GM18511 (cell line): ENCODE data around the gene FBH1.
"Not testable (repeated sequence)": the region's sequence is repeated elsewhere in the genome, so short reads cannot be mapped to it uniquely, and the experiment has no call there.

Experiments used
- ATAC-seq: cut with Tn5 transposase; IDR thresholded peaks from one replicate; pipeline ENCODE4 v1.9.1; 2021; ENCODE audit warnings: mild to moderate bottlenecking, moderate library complexity; ENCODE audit not compliant: unreplicated experiment

FBH1 gene

DNA sequence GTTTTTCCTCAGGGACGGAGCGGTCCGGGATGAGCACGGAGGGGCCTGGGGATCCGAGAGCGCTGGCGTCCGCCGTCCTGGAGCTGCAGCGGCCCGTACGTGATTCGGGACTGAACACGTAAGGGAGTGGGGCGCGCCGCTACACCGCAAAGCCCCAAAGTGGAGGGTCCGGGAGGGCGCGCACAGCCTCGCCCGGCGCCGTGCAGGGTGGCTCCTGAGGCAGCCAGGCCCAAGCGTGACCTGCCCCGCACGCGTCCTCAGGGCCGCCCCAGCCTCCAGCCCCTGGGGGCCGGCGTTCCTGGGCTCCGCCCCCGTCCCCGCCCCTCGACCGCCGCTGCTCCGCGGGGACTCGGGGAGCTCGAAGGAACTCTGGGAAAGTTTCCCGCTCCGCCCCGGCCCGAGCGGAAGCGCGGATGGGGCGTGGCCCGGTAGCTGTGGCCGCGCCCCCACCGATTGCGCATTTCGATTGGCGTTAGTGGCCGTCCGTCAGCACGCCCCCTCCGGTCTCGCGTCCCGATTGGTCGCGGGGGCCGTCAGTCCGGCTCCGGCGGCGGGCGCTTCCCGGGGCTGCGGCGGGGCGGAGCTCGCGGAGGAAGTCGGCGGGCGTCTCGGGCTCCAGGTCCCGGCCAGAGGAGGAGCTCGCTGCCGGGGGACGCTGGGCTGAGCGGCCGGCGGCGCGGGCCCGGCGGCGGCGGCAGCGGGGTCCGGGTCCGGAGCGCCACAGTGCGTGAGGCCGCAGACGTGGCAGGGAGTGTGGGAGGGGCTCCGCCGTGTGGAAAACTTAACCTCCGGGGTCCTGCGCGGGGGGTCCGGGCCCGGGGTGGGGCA lies at the start of gene FBH1, which contains the start of gene ANKRD16:
FBH1 (plus strand) TSS at position 620 of the 828 bp plus-strand sequence; CDS start at position 723, 103 bp downstream.
ANKRD16 (minus strand) TSS at position 270 of the 828 bp plus-strand sequence. CDS start 539 bp downstream, outside the sequence.
- ATAC-seq, result peak; percentile 84

DNA sequence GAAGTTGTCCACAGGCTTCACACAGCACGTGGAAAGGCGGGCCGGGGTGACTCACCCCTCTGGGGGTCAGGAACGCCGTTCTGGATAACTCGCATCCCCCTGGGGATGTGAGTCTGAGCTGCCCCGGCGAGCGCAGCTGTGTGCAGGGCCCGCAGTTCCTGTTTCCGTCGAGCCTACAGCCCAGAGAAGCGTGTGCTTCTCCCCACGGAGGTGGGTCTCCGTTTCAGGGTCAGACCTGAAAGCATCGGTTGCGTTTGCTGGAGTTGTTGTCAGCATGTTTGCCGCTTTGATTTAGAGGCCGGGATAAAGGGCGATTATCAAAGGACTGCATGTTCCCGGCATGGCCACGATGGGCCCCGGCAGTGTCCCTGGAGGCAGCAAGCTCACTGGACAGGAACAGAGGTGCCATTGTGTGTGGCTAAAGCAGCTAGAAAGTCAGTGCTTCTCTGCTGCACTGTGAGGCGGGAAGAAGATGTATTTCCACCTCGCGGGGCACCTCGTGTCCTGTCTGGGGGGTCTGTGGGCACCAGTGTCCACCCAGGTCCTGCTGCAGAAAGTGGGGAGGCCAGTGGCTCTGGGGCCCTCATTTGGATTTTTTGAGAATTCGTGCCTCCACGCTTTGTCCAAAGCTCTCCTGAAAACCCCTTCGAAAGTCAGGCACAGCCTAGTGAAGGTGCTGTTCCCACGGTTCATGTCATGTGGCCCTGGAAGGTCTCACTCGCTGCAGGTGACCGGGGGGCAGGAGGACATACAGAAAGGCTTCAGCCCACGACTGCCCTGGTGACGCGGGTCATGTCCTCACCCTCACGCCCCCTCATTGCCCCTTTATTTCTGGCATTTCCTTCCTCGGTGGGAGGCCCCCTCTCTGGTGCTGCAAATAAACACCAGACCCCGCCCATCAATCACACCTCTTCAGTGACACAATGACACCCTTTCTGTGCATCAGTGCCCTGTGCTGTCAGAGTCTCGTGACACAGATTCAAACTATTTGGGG lies 49.4 kb upstream of the FBH1 start:
- ATAC-seq, result peak; percentile 82

DNA sequence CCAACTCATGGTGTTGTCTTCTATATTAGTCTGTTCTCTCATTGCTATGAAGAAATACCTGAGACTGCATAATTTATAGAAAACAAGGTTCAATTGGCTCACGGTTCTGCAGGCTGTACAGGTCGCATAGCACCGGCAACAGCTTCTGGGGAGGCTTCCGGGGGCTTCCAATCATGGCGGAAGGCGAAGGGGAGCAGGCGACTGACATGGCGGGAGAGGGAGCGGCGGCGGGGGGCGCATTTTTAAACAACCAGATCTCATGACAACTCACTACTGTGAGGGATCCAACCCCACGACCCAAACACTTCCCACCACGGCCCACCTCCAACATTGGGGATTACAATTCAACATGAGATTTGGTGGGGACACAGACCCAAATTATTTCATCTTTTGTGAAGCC lies 48.1 kb upstream of the FBH1 start:
- no peak for ATAC-seq

DNA sequence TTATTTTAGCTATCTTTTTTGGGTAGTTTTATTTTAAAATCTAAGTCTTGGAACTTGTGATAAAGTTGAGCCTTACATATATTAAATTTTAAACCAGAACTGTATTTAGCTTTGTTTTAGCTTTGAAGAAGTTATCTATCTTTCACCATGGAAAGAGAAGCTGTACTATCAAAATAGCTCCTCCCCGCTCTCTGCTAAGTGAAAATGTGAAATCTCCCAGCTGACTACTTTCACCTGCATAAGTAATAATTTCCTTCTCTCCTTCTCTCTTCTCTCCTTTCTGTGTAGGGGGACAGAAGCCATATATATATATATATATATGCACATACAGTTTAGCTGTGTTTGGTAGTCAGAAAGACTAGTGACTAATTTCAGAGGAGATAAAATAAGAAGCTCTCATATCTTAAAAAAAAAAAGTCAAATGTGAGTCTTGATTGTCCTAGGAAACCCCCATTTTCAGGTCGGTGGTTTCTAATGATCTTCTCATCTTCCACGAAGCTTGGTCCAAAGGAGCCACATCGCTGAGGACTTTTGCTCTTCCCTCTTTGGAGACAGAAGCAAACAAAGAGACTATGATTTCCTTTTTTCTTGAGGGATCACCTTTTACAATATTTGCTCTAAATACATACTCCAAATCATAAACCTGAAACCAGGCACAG lies 46.2 kb upstream of the FBH1 start:
- no peak for ATAC-seq

DNA sequence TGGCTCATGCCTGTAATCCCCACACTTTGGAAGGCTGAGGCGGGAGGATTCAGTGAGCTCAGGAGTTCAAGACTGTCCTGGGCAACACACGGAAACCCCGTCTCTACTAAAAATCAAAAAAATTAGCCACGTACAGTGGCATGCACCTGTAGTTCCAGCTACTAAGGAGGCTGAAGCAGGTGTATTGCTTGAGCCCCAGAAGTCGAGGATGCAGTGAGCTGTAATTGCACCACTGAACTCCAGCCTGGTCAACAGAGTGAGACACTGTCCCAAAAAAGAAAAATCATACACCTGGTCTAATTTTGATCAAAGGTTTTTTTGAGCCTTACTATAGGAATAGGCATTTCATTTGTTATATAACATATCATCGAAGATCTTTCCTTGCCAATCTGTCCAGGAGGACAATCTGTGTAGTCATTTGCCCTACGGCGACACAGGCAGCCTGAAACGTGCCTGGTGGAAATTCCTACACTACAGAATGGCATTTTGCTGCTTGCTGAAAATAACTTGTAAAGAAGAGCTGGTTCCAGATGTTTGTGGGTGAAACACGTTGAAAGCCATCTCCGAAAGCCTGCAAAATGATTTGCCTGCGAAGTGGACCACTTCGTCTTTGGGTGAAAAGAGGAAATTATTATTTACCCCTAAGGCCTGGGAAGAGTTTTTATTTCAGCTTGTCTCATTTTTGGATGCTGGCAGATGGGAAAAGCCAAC lies 45.5 kb upstream of the FBH1 start:
- no peak for ATAC-seq

DNA sequence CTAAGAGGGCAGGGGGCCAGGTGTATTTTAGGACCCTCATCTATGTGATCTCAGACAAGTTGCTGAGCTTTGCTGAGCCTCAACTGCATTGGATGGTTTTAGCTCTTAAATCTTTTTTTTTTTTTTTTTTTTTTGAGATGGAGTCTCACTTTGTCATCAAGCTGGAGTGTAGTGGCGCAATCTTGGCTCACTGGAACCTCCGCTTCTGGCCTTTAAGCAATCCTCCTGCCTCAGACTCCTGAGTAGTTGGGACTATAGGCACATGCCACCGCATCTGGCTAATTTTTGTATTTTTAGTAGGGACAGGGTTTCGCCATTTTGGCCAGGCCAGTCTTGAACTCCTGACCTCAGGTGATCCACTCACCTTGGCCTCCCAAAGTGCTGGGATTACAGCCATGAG lies 43.4 kb upstream of the FBH1 start:
- ATAC-seq, result not testable (repeated sequence)

DNA sequence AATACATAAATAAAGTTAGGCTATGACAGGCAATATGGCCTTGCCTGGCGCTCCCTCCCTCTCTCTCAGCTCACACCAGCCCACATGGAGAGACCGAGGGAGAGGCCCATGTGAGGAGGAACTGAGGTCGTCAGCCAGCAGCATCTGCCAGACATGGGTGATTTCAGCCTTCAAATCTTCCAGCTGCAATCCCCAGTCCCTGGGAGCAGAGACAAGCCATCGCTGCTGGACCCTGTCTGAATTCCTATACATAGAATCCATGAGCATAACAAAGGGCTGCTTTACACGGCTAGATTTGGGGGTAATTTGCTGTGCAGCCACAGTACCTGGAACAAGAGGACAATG lies 35.9 kb upstream of the FBH1 start:
- ATAC-seq, result no peak

DNA sequence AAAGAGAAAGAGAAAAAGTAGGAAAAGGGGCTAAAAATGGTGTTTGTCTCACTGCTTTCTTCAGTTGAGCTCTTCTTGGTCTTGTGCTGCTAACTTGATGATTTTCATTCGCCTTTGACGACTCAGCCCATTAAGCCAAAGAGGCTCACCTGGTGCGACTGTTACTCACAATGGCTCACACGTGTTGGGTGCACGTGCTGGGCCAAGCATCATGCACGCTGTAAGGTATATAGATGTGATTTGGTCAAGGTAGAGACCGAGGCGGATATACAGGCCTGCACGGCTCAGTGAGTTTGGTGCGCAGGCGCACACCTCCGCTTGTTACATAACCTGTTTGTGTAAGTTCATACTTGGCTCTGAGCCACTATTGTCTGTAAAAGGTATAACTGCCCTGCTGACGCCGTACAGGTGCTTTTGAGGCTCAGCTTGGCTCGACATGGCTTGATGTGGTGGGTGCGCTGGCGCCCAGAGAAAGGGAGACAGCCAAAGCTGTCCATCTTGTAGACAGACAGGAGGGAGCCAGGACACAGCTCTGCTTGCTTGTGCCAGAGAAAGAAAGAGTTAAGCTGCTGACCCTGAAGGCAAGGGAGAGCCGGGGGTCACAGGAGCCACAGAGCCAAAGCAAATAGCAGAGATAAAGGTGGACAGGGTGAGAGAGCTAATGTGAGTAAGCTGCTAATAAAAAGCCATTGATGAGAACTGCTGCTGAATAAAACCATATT lies 33.9 kb upstream of the FBH1 start:
- ATAC-seq, result no peak

DNA sequence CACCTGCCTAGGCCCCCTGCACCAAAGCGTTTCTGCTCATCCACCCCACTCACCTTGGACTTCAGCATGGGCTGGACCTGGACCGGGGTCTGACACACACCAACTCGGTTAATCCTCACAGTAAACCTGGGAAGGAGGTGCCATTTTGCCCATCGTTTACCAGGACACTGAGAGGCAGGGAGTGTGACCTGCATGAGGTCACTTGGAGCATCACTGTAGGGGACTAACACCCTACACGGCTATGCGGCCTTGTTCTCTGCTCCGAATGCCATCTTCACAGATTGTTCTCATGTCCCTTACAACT lies 33.4 kb upstream of the FBH1 start:
- no peak for ATAC-seq

DNA sequence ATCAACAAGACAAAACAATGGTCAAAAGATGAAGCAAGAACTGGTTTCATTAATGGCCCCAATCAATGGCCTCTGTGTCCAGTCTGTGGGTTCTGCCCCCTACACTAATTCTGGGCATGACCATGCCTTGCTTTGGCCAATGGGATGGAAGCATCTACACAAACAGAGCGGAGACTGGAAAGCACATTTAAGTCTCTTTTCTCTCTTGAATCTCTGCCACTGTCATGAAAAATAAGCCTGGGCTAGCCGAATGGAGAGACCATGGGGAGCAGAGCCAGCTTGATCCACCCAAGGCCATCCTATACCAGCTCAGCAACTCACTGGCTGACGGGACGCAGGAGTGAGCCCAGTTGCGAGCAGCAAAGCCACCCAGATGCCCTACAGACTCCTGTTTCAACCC lies 31.2 kb upstream of the FBH1 start:
- no peak for ATAC-seq

DNA sequence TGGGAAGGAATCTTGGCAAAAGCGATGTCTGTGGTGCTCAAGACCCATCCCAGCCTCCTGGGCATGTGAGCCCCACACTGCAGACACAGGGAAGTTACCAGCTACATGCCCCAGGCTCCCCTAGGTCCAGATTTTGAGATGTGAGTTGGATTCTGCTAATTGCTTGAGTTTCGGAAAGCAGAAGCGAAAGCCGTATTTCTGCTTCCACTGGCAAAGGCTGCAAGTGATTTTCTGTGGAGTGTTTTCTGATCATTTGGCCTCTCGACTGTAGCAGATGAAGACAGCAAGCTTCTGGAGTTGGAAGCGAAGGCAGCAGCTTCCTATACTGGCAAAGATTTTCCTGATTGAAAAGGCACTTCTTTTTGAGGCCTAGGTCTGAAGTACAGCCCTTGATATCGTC lies 30.0 kb upstream of the FBH1 start:
- ATAC-seq, result no peak

DNA sequence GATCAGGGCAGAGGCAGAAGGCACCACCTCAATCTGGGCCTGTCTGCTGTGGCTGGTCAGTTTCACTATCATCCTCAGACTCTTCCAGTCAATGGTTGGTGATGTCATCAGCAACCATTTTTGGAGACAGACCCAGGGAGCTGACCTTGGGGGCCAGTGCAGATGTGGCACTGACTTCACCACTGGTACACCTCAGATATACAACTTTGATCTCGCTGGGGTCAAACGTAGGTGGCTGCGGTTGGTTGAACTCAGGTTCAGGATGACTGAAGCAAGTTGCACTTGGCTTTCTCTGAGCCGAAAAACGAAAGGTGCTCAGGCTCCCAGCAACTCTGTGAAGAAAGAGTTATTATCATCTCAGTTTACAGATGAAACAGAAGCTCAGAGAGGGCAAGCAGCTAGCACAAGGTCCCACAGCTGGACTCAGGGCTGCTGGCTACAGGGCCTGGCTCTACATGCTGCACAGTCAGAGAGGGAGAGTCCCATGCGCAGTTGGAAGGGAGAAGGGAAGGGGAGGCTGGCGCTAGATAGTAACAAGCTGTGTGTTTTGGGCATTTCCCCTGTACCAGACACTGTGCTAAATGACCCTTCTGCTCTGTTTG lies 27.6 kb upstream of the FBH1 start:
- peak; percentile 96 for ATAC-seq

DNA sequence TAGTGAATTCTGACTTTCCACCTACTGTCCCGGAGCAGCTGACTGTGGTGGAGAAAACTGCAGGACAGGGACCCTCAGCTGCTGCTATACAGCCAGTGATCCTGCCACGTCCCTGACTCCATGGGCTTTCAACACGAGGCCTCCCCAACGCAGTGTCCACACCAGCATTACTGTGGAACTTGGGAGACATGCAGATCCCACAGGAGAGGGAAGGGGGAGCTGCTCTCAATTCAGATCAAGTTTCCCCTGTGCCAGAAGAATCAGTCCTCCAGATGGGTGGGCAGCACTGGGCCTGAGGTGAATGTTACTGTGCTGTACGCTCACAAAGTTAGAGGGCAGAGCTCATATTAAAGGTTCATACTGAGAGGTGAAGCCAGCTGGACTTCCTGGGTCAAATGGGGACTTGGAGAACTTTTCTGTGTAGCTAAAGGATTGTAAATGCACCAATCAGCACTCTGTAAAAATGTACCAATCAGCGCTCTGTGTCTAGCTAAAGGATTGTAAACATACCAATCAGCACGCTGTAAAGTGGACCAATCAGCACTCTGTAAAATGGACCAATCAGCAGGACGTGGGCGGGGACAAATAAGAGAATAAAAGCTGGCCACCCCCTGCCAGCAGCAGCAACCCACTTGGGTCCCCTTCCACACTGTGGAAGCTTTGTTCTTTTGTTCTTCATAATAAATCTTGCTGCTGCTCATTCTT lies 26.9 kb upstream of the FBH1 start:
- ATAC-seq, result not testable (repeated sequence)

DNA sequence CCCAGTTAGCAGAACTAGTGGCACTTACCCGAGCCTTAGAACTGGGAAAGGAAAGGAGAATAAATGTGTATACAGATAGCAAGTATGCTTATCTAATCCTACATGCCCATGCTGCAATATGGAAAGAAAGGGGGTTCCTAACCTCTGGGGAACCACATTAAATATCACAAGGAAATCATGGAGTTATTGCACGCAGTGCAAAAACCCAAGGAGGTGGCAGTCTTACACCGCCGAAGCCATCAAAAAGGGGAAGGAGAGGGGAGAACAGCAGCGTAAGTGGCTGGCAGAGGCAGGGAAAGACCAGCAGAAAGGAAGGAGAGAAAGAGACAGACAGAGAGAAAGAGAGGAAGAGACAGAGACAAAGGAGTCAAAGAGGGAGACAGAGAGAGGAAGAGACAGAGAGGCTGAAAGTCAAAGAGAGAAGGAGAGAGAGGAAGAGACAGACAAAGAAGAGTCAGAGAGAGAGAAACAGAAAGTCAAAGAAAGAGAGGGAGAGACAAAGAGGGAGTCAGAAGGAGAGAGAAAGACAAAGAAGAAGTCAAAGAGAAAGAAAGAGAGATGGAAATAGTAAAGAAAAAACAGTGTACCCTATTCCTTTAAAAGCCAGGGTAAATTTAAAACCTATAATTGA lies 23.5 kb upstream of the FBH1 start:
- not testable (repeated sequence) for ATAC-seq

DNA sequence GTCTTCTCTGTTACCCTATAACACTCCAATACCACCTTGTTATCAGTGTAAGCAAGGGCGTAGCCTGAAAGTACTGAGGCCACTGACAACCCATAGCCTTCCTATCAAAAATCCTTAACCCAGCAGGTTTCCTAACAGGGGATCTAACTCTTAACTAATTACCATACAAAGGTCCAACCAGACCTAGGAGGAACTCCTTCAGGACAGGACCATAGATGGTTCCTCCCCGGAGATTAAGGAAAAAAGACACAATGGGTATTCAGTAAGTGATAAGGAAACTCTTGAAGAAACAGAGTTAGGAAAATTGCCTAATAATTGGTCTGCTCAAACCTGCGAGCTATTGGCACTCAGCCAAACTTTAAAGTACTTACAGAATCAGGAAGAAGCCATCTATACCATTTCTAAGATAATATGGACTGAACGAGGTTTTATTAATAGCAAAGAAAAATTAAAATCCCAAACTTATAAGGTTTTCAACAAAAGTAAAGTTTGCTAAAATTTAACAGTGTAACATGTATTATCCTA lies 22.9 kb upstream of the FBH1 start:
- not testable (repeated sequence) for ATAC-seq

DNA sequence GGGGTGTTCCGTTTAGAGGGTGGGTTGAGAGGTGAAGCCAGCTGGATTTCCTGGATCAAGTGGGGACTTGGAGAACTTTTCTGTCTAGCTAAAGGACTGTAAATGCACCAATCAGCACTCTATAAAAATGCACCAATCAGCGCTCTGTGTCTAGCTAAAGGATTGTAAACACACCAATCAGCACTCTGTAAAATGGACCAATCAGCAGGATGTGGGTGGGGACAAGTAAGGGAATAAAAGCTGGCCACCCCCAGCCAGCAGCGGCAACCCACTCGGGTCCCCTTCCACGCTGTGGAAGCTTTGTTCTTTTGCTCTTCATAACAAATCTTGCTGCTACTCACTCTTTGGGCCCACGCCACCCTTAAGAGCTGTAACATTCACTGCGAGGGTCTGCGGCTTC lies 21.7 kb upstream of the FBH1 start:
- not testable (repeated sequence) for ATAC-seq

DNA sequence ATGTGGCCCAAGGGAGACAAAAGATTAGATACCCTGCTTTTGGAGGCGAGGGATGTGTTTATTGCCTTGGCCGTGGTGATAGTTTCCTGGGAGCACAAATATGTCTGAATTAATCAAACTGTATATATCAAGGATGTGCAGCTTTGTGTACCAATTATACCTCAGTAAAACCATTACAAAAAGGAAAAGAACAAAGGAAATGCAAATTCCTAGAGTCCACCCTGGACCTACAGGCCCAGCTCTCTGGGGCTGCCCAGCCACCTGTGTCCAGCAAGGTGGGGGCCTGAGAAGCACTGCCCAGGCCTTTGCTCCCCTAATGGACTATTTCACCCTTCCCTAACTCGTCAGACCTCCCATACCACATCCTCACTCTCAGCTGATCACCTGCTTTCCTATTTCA lies 20.9 kb upstream of the FBH1 start:
- ATAC-seq, result no peak

DNA sequence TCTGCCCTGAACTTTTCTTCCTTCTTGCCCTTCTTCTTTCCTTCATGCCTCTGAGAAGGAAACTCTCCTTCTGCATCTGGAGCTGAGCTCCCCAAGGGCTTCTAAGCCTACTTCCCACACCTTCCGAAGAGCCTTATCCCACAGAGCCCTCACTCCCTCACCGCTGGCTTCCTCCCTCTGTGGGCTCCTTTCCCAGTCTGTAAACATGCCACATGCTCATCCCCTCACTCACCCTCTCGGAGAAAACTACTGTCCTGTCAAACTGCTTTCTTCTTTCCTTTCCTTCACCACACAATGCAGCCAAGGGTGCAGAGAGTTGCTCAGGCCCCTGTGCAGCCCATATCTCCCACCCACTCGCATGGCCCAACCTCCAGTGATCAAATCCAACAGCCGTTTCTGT lies 18.4 kb upstream of the FBH1 start:
- ATAC-seq, result no peak
